HG02870 (cell line): ENCODE measurements around the gene GMPR2.
A peak's percentile ranks its signal among the peaks of the same experiment; 100 is the strongest.

ENCODE experiments used
- ATAC-seq: cut with Tn5 transposase; IDR thresholded peaks from one replicate; pipeline ENCODE4 v1.9.1; 2021; ENCODE audit warnings: mild to moderate bottlenecking, moderate library complexity; ENCODE audit not compliant: unreplicated experiment

GMPR2 gene

DNA sequence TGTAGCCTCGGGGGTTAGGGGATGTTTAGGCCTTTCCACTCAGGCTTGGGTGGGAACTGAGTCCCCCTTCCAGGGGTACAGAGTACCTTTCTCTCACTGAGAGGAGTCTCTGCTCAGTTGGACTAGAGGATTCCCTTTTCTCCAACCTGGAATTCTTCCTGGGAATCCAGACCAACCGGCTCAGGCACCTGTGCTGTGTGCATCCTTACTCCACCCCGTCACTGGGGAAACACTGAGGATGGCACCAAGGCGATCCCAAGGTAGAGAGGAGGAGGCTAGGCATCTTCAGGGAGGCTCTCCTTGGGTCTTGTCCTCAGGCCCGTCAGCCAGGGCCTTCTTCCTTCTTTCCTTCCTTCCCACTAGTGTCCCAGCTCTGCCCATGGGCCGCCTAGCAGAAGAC lies 31.1 kb downstream of the GMPR2 start:
- ATAC-seq, result no peak

DNA sequence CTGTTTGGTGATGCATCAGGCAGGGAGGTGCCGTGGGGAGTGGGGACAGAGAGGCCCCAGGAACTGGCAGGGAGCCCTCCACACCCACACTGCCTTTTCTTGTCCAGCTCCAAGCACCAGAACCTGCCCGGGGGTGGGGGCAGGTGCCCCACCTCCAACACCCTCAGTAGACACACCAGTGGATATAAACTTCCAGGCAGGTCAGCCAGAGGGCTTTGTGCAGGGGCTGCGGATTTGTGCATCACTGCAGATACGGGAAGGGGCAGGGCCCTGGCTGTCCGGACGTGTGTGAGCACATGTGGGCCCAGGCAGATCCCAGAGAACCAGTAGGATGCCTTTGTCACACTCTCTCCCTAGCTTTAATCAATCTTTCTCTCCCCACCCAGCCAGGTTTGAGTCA lies 31.6 kb downstream of the GMPR2 start:
- ATAC-seq, result no peak

DNA sequence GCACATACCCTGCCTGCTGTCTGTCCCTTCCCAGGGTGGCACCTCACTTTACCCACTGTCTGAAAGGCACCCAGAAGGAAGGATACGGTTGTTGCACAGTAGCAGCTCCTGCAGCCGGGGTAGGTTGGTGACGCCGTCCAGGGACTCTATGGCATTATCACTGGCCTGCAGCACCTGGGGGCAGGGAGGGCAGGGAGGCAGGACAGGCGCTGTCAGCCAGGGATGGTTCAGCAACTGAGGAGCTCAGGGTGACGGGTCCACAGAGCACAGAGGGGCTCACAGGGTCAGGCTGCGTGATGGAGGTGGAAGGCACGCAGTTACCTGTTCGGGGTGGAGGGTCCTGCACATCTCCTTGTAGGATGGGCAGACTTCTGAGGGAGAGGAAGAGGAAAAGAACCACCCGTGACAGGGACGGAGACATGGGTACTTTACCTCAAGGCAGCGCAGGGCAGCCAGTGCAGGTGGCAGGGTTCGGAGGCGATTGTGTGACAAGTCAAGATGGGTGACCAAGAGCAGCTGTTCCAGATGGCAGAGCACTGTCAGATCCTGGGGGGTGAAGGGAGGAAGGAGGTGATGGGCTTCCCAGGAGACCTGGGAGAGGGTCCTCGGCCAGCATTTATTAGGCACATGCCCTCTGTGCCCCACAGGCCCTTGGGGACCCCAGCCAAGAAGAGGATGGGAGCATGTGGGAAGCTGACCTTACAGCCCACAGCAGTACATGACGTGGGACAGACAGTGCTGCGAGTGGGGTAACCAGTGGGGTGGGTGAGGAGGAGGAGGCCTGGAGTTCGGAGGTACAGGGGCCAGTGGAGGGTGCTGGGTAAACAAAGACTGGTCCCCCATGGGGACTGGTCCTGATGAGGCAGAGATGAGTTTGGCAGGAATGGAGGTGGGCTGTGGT lies 33.9 kb downstream of the GMPR2 start:
- ATAC-seq, result no peak

DNA sequence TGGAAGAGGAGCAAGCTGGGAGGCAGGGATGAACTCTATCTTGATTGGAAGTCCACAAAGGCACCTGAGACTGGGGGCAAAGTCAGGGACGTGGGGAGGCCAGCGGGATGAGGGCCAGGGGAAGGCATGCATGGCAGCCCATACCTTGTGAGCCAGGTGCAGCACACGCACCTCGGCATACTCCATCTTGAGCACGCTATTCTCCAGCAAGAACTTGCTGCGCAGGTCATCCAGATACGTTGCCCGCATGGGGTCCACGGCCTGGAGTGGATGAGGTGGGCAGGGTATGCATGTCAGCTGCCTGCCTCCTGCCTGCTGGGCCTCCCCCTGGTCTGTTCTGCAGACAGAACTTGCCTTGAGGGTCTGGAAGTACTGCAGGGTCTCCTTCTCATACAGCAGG lies 34.8 kb downstream of the GMPR2 start:
- ATAC-seq, result no peak

DNA sequence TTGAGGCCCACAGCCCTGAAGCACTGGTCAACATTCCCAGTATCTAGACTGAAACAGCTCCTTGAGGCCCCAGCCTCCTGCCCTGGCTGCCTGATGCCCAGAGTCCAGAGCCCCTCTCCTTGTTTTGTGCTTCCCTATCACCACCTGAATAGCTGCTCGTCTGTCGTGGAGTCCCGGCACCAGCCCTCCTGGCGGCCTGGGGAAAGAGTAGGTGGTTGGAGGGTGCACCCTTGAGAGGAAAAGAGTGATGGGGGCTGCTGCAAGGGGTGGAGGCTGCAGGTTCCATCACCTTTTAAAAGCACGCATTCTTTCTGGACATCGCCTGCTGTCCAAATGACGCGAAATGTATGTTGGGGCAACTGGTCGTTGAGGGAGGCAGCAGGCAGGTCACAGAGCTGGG lies 35.5 kb downstream of the GMPR2 start:
- no peak for ATAC-seq

DNA sequence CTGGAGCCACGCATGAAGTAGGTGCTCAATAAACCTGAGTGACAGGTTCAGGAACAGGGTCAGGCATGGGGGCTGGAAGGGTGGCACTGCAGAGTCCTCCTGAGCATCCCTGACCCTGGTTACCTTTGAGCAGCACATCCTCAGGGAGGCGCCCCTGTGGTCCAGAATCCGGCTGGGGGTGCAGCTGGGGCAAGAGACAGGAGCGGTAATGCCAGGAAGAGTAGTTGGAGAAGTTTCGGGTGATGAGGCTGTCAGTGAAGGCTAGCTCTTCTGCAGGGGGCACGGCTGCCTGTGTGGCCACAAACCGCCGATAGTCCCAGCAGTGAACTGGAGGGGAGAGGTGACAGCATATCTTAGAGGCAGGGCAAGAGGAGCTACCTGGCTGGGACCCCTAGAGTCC lies 36.6 kb downstream of the GMPR2 start:
- no peak for ATAC-seq

DNA sequence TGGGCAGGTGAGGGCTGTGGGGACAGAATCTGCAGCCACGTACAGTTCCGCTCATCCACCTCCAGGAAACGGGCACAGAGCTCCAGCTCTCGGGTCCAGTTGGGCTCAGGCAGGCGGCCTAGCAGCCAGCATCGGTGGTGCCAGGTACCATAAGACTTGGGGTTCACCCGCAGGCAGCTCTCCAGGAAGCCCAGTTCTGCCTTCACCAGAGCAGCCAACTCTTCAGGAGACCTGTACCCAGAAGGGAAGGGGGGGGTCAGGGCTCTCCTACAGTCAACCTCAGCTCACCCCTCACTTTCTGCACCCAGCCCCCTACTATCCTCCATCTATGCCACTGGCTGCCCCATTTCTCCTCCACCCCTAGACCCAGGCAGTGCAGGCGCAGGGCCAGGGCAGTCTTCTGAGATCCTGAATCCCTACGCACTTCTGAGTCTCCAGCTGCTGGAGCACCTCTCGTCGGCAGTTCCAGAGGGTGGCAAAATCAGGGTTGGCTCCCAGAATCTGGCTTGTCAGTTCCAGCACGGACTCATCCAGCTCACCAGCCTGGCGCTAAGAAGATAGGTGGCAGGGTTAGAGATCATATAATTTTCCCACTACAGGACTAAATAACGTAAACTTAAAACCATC lies 37.3 kb downstream of the GMPR2 start:
- ATAC-seq, result no peak

DNA sequence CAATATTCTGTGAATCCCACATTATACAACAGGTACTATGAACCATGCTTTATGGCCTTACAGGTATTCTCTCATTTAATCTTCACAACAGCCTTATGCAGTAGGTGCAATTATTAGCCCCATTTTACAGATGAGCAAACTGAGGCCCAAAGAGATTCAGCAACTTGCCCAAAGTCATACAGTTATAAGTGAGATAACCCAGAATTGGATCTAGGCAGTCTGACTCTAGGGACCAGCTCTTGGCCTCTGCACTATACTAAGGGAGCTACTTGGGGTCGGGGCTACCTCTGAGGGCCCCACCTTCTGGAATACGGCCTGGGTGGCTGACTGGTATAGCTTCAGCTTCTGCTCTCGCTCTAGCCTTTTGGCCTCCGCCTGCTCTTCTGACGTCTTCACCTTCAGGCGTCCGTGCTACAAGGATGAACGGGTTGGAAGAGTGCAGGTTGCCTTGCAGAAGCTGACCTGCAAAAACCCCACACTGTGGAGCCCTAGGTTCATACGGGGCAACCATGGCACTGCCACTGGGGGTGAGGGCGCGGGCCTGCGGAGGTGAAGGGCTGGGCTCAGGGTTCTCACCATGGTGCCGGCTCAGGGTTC lies 37.9 kb downstream of the GMPR2 start:
- ATAC-seq, result no peak

DNA sequence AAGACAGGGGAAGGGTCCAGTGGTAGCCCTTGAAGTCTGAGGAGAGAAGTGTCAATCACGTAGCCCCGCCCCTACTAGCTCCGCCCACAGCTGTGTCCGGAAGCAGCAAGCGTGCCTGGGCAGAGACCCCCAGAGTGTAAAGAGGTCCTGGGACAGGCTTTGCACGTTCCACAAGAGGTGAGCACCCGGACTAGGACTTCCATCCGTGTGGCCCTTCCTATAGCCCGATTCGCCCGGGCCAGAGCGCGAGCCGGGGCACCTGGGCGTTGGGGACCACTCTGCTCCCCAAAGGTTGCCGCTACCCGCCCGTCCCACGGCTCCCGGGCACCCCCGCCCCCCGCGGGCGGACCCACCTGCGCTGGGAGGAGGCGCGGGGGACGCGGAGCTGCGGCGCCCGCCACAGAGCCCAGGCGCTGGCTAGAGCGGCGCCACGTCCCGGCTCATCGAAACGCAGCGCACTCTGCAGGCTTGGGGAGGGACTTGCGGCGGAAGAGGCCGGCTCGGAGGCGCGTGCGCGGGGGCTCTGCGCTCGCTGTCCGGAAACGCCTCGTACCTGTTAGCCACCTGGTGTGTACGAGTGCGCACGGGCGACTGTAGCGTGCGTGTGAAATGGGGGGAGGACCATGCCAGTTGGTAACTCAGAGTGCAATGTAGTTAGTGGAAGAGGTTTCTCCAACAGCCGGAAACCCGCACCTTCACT lies 38.6 kb downstream of the GMPR2 start, which contains the start of gene RABGGTA:
RABGGTA (minus strand) TSS at position 464 of the 700 bp plus-strand sequence. CDS start 482 bp downstream, outside the sequence.
- peak; percentile 80 for ATAC-seq

DNA sequence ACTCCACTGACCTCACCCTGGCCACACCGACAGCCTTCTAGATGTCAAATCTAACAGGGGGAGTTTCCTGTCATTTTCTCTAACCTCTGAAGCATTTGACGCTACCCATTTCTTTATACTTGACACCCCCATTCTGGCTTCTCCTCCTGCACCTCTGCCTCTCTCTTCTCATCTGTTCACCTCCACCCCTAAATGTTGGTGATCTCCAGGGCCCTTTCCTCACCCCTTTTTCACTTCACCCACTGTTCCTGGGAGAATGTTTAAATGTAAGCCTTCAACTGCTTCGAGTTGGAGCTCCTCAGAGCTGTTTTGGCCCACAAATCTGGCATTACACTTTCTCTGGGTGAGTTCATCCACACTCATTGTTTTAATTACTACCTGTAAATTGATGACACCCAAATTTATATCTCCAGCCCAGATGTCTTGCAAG lies 39.1 kb downstream of the GMPR2 start:
- no peak for ATAC-seq

DNA sequence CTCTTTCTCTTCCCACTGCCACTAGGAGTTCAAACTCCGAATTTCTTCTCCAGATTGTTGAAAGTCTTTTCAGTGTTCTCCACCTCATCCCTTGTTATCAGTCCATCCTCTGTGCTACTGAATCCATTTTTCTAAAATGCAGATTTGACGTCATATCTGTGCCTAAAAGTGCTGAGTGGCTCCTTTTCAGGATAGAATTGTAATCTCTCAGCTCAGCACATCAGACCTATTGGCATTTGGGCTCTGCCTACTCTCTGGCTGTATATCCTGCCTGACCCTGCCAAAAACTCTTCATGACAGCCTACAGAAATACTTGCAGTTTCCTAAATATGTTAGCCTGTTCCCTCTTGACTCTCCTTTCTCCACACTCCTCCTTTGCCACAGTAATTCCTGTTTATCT lies 39.7 kb downstream of the GMPR2 start:
- ATAC-seq, result no peak

DNA sequence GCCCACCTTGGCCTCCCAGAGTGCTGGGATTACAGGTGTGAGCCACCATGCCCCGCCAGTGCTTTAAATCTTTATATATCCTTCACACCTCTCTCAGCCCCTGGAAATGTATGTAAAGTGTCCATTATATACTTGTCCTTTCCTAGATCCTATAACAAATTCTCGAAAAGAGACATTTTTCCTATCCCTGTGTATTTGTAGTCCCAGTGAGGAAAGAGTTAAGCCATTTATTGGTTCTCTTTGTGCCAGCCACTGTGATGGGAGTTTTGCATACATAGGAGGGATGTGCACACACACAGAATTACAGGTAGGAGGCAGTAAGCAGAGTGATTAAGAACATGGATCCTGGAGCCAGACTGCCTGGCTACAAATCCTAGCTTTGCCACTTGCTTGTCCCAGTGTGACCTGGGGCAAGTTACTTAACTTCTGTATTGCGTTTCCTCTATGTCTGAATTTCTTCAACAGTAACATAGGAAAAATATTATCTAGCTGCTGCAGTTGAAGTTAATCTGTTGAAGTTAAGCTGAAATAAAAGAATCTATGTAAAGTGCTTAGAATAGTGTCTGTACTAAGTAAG lies 40.8 kb downstream of the GMPR2 start:
- ATAC-seq, result no peak

DNA sequence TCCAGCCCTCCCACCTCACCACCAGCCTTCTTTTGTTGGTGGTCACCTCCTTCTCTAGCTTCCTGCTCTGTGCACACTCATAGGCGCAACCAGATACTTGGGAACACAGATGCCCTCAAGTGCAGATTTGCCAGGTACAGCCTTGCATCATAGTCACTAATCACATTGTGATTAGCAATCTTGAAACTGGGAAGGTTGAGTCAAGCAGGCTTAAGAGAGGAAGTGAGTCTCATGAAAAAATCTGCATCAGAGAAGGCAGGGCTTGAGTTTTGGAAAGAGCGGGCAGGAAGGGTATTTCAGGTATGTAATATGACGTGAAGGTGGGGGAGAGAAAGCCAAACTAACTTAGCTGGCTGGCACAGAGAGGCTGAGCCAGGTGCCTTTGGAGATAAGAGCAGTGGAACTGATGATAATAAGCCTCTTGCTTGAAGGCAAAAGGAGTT lies 41.4 kb downstream of the GMPR2 start:
- peak; percentile 53 for ATAC-seq

DNA sequence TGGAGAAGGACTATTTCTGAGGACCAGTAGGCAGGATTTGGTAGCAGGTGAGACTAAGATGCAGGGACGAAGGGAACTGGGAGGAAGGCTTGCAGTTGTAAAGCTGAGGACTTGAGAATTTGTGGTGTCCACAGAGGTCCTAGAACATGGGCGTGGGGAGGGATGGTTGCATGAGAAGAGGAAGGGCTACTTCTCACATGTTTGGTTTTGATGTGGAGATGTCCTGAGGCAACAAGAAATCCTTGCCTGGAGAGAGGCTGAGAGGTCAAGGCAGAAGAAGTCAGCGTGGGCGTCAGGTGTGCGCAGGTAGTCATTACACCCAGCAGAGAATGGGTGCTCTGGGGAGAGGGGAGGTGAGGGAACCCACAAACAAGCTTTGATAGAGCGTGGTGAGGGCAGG lies 44.3 kb downstream of the GMPR2 start:
- no peak for ATAC-seq

DNA sequence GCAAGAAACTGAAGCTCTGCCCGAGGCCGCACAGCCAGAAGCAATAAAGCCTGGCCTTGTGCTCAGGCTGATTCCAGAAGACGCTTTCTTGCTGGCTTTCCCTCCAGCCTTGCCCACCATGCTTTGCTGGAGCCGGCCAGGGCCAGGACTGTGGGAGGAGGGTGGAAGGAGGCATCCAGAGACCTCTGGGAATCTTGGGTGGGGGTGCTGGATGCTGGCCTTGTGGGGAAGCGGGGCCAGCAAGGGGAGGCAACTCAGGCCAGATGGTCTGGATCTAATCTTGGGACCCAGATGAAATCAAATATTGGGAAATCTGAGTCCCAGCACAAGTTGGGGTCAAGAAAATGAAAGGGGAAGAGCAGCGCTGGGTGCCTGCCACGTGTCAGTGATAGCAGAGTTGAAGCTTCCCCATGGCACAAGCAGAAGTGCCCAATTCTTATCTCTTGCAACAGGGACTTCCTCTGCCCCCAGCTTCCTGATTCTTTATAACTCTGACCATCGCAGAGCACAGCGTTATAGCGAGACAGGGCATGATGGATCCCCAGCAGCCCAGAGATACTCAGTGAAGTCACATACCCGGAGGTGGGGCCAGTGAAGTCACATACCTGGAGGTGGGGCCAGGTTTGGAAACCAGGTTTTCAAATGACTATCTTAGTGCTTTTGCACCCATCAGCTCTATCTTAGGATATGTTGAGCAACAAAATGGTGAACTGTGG lies 45.0 kb downstream of the GMPR2 start:
- no peak for ATAC-seq

DNA sequence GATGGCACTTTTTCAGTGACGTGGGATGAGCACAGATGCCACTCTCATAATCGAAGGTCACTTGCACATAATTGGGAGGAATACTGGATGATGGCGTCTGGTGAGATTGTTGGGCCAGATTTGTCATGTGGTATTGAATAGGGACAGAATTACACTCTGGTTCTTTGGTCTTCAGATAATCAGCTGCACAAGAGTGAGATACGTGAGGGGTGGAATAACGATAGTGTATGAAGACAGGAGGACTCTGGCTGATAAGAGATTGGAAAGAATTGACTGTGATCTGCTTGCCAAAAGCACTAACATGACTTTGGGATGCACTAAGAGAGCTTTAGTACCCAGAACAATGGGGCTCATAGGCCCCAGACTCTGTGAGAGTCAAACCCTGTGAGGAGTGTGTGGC lies 45.7 kb downstream of the GMPR2 start:
- ATAC-seq, result no peak

DNA sequence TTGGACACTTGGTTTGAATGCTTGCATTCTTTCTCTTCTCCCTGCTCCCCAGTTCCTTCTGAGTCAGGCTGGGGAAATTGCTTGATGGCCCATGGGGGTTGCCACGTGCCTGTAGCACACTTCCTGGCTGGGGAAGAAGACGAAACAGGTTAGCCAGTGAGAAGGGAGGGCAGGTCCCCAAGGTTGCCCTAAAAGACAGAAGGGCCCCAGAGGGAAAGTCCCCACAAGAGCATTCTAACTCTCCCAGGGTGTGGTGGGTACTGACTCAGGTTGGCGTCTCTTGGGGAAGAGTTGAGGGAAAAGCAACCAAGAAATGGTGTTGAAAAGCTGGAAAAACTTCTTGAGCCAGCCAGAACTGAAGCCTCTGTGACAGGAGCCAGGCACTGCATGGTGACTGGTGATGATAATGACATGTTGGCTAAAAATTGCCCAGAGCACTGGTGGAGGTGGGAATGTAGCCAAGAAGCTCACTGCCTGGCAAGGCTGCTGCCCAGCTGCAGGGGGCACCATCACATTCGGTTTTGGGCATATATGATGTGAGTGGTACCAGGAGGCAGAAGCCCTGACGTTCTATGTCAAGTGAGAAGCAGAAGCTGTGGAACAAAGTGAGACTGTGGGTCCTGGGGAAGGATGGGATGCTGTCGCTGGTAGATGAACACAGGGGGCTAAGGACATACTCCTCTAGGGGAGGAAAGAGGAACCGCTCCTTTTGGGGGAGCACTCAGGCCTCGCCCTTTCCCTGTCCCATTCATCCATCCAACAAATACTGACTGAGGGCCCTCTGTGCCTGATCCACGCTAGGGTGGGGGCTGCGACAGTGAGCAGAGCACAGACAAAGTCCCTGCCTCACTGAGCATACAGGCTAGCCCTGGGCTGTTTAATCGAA lies 46.8 kb downstream of the GMPR2 start:
- no peak for ATAC-seq

DNA sequence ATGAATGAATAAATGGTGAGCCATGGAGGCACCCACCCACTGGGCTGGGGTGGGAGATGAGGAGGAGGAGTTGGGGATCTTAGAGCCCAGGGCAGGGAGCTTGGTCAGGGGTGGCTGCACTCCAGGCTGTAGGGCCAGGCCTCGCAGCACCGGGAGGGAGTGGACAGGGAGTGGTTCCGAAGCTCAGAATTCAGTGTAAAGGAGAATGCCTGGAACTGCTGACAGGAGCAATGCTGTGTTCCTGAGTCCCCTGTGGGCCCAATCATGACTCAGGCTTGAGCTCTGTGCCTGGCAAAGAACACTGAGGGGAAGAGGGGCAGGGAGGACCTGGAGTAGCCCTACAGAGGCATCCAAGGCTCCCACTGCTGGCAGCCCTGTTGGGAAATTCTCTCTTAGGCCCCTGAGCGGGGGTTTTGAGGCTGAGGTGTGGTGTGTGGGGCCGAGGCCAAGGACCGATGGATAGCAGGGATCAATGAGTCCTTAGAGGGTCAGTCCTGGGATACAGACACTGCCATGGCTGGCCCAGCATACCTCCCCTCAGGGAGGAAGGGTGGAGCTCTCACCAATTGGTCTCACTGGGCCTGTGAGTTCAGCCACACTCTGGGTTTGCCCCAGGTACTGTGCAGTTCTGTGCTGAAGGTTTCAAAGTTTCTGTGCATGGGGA lies 48.2 kb downstream of the GMPR2 start:
- no peak for ATAC-seq

DNA sequence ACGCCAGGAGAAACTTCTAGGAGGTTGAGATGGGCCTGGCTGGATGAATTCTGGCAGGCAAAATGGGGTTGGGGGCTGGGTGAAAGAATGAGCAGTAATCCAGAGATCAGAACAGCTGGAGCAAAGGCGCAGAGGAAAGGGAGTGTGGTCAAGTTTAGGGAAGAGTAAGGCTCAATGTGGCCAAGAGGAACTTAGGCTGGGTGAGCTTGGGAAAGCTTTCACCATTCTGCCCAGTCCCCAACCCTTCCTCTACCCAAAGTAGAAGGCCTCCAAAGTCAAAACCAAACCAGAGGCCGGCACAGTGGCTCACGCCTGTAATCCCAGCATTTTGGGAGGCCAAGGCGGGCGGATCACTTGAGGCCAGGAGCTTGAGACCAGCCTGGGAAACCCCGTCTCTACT lies 48.9 kb downstream of the GMPR2 start:
- ATAC-seq, result no peak
